WI38 (cell line): ENCODE measurements around the gene RAE1.

Experiments
- H3K4me3 ChIP-seq: 2 replicates; pipeline ENCODE4 v1.5.1; 2011; ENCODE audit warnings: low read depth, mild to moderate bottlenecking, control low read depth, low read length
- CTCF ChIP-seq: IDR thresholded peaks from 2 replicates; pipeline ENCODE4 v1.5.1; 2012; ENCODE audit warnings: low read depth, mild to moderate bottlenecking, control low read depth, low read length

RAE1 gene

GRCh38 chr20:57327820-57328219, 23.2 kb upstream of the RAE1 start:
- TF ChIP-seq CTCF = no peak
- no peak overlapping the region for H3K4me3 ChIP-seq

GRCh38 chr20:57329608-57330221, 21.3 kb upstream of the RAE1 start, which contains the start of gene SPO11:
Gene SPO11, plus strand, starts transcription at chr20:57329803. Its CDS starts 65 bp downstream, at chr20:57329868.
- TF ChIP-seq CTCF = no peak
- no peak within 1 kb of the TSS for H3K4me3 ChIP-seq

- TF ChIP-seq CTCF = no peak
- no peak overlapping the region for H3K4me3 ChIP-seq
Observed at GRCh38 chr20:57330998-57331397, 20.1 kb upstream of the RAE1 start.

GRCh38 chr20:57332105-57333089, 18.7 kb upstream of the RAE1 start:
- no peak for TF ChIP-seq CTCF
- H3K4me3 ChIP-seq = no peak overlapping the region

GRCh38 chr20:57335392-57335791, 15.7 kb upstream of the RAE1 start:
- no peak for TF ChIP-seq CTCF
- H3K4me3 ChIP-seq = no peak overlapping the region

- H3K4me3 ChIP-seq = no peak overlapping the region
- TF ChIP-seq CTCF = no peak
Observed at GRCh38 chr20:57341663-57342062, 9.4 kb upstream of the RAE1 start.

- H3K4me3 ChIP-seq = no peak overlapping the region
- TF ChIP-seq CTCF = no peak
Observed at GRCh38 chr20:57342829-57343228, 8.2 kb upstream of the RAE1 start.
